Psoas muscle (tissue), 8 donors: ENCODE data around the gene WDR81. TPM values are rescaled to one million over a fixed set of nuclear protein-coding genes. Genes with fewer than 3 reads are reported as not detected.

Experiments
- ATAC-seq, 4 donors: fragments of 200-7000 bp; cut with Tn5 transposase; one replicate each; pipeline ENCODE4 v1.9.1; 2020; ENCODE audit warnings: moderate library complexity in 3 of 4, mild to moderate bottlenecking in 2 of 4
- DNase-seq, 2 donors: peaks; one replicate each; pipeline ENCODE4 v3.0.0-alpha.2; 2020
- H3K27ac ChIP-seq: fragments of 200-600 bp; one replicate; pipeline ENCODE4 v1.8.0; 2022
- H3K27me3 ChIP-seq, 3 donors: fragments of 200-600 bp in 1 of 3; one replicate each; pipeline versions ENCODE4 v1.6.1 to v1.8.0; 2013 to 2022; ENCODE audit warnings: low read length in 2 of 3, mild to moderate bottlenecking in 2 of 3, moderate library complexity in 1 of 3; ENCODE audit not compliant: insufficient read depth in 3 of 3
- H3K36me3 ChIP-seq, 2 donors: fragments of 200-600 bp in 1 of 2; one replicate each; pipeline versions ENCODE4 v1.6.1 to v1.8.0; 2013 to 2022; ENCODE audit warnings: low read depth in 1 of 2, mild to moderate bottlenecking in 1 of 2, moderate library complexity in 1 of 2; ENCODE audit not compliant: insufficient read depth in 1 of 2
- H3K4me1 ChIP-seq: fragments of 200-600 bp; one replicate; pipeline ENCODE4 v1.8.0; 2022
- H3K4me3 ChIP-seq: fragments of 200-600 bp; one replicate; pipeline ENCODE4 v1.8.0; 2022; ENCODE audit warnings: mild to moderate bottlenecking
- H3K9me3 ChIP-seq: fragments of 200-600 bp; one replicate; pipeline ENCODE4 v1.8.0; 2022
- WGBS, 3 donors: extraction: QIAGEN DNeasy Blood & Tissue Kit; methylation state at CpG; one replicate each; pipeline versions ENCODE4 v1.1.6 to v1.1.7; 2013; 5-methylcytosine and 5-hydroxymethylcytosine counted together
- intact Hi-C, 2 donors: fragments of 100-400 bp; cut with DNase I; formaldehyde crosslinking; loops; one replicate each; pipeline versions ENCODE4 v1.11.0 to v1.14.2; 2022
- polyA plus RNA-seq, 3 donors: library from polyadenylated mRNA; stranded (reverse); fragments of 200-250 nt; gene quantifications; one replicate each; pipeline ENCODE4 v1.2.3, GENCODE V29; 2013
- total RNA-seq, 4 donors: library from RNA; stranded (reverse); fragmentation: NEBNext Ultra II Directional in 2 of 4; extraction: Animal tissue kit (Norgen Biotek cat#: 25700) in 2 of 4; gene quantifications; one replicate each; pipeline versions ENCODE4 v1.2.1 to v1.2.4, GENCODE V29; 2021 to 2023
- TF ChIP-seq, protein P1 (sequence below): fragments of 200-600 bp; IDR thresholded peaks from one replicate; pipeline ENCODE4 v1.8.0; 2022; ENCODE audit warnings: antibody characterized with exemption
- donor health status: healthy with polysubstance abuse.
- donor health status: DM: no; HTN: no; CAD: no; lungs with moderate emphysema.
- donor health status: Bipolar disorder and iron deficiency.
- donor health status: healthy.
- donor health status: DM: yes; HTN: yes; CAD: no.
- donor health status: DM: no; HTN: no; CAD: no.
- donor health status: DM: no; HTN: no; CAD: no.
- donor health status: DM: yes; HTN: yes; CAD: no.

The WDR81 gene
- total and polyA plus RNA-seq, 7 donors = 15.1 to 27.9 (median 18.5) TPM

DNA sequence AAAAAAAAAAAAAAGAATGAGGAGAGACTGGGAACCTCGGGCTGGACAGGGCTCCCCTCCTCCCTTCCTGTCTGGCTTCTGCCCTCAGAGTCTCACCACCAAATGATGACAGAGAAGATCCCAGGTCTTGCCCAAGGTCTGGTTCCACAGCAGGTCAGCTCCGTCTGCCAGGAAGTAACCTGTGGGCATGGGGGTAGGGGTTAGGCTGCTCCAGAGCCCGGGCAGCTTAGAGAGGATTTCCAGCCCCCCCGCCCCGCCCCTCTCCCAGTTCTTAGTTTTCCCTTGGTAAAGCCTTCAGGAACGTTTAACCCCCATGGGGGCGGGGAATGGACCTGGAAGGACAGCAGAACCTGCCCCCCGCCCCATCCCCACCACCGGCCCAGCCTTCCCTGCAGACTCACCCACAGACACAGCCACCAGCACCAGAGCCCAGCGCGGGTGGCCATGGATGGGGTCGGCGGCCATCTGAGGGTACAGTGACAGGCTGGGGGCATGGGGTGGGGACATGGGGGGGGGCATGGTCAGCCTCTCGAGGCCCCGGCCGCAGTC, 15.0 kb upstream of the WDR81 start:
- ATAC-seq = peak in 3 of 4 donors; percentile 32 to 36 (median 35)
- WGBS, 3 donors = 25 to 32% (median 29%) methylated on average over 9 to 16 of the region's 16 CpGs
- peak overlapping the region; percentile 97 for H3K4me3 ChIP-seq
- H3K27me3 ChIP-seq = no peaks in the 10 kb centered on the region
- H3K4me1 ChIP-seq = peaks cover 37% of the 10 kb centered on the region
- peaks cover 3 to 35% of the 10 kb centered on the region in 2 donors for H3K36me3 ChIP-seq
- no peaks in the 10 kb centered on the region for H3K9me3 ChIP-seq
- H3K27ac ChIP-seq = peak overlapping the region; percentile 71
- peak; percentile 48 to 54 for DNase-seq
- TF ChIP-seq, protein P1, sequence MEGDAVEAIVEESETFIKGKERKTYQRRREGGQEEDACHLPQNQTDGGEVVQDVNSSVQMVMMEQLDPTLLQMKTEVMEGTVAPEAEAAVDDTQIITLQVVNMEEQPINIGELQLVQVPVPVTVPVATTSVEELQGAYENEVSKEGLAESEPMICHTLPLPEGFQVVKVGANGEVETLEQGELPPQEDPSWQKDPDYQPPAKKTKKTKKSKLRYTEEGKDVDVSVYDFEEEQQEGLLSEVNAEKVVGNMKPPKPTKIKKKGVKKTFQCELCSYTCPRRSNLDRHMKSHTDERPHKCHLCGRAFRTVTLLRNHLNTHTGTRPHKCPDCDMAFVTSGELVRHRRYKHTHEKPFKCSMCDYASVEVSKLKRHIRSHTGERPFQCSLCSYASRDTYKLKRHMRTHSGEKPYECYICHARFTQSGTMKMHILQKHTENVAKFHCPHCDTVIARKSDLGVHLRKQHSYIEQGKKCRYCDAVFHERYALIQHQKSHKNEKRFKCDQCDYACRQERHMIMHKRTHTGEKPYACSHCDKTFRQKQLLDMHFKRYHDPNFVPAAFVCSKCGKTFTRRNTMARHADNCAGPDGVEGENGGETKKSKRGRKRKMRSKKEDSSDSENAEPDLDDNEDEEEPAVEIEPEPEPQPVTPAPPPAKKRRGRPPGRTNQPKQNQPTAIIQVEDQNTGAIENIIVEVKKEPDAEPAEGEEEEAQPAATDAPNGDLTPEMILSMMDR = no peak
- intact Hi-C loops = no loop called here

DNA sequence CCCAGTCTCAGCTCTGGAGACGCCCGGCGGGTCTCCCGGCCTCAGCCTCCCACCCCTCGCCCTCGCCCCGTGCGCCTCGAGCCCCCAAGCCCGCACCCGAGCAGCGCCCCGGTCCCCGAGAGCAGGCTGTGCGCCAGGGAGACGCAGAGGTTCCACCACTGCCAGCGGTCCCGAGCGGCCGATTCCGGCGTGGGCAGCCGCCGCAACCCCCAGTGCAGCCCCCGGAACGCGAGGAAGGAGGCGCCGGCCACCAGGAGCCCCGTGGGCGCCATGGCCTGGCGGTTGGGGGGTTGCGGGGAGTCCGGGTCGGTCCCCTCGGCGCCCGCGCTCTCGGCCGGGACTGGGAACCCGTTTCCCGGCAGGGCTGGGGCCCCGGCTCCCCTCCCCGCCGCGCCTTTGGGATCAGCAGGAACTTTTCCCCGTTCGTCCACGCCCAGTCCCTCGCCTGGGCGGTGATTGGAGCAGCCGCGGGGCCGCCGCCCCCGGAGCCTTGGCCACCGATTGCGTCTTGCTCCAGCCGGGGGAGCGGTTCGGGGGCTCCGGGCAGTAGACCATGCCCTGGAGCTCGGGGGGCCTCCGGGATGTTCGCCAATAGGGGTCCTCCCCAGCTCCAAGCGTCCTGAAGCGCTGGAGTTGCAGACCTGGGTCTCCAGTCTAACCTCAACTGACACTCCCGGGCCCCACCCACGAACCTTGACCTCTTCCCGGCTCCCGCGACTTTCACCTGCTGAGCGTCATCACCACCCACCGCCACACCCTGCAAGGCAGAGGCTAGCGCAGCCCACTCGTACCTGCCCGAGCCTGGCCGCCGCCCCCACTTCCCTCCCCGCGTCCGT, 14.3 kb upstream of the WDR81 start, which contains the start of gene TLCD2:
TLCD2 (minus strand) TSS at position 407 of the 836 bp plus-strand sequence; CDS start at position 272, 135 bp downstream.
- ATAC-seq (peak; percentile 26 to 47 (median 34)), DNase-seq (peak; percentile 83 to 85)
- Histone ChIP-seq H3K4me3 (peak within 1 kb of the TSS; percentile 97), H3K4me1 (peaks cover 37% of the 10 kb centered on the region), H3K9me3 (no peaks in the 10 kb centered on the region), H3K27ac (peak within 1 kb of the TSS; percentile 71), H3K36me3 (peaks cover 3 to 35% of the 10 kb centered on the region in 2 donors), H3K27me3 (no peaks in the 10 kb centered on the region)
- 3% methylated on average over 48 to 83 of the region's 83 CpGs for WGBS, 3 donors
- intact Hi-C loops = loop anchor here (1.0 to 5.0 kb wide), 2 partner anchors 33 to 41 kb away; no protein-coding TSS in a partner anchor
- TF ChIP-seq, protein P1 = no peak

DNA sequence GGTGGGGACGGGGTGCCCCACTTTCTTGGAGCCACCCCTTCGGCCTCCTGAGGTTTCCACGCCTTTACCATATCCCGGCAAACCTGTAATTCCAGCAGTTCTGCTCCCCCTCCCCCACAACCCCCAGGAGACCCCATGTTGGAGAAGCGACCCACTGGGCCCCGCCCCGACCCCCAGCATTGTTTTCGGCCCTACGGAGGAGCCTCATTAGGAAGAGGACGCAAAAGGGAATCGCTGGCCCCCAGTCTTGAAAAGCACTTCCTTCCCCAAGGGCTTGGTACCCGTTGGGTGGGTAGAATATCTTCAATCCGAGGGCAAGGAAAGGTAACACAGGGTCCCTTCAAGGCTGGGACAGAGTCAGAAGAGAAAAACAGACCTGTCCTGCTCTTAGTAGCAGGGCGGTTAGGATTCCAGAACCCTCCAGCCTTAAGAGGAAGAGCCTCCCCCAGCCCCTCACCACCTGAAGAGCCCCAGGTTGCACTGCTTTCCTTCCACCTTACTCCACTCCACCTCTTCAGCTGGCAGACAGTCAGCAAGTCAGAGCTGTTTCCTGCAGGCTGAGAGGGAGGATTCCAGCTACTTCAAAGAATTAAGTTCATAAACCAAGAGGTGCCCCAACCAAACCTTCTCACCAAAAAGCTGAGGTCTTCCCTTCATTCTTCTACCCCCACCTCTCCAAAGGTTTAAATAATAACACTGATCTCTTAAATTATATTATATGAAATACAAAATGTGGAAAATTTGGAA, 13.5 kb upstream of the WDR81 start:
- 19 to 34% (median 22%) methylated on average over 13 to 14 of the region's 14 CpGs for WGBS, 3 donors

DNA sequence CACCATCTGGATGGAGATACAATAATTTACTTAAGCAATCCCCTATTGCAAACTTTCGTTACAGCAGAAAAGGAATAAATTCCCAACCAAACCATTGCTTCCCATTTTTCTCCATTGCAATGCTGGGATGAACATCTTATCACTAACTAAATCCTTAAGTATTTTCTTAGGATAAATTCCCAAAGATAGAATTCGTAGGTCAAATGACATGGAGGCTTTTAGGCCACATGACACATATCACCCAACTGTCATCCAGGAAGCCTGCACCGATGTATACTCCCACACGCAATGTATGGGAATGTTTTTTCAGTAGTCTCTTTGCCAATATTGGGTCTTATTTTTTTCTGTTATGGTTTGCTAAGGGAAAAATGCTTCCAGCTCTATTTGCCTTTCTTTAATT, 12.7 kb upstream of the WDR81 start:
- TF ChIP-seq, protein P1 = no peak
- Histone ChIP-seq H3K36me3 (peaks cover 3 to 35% of the 10 kb centered on the region in 2 donors), H3K4me3 (peak overlapping the region; percentile 97), H3K9me3 (no peaks in the 10 kb centered on the region), H3K27me3 (no peaks in the 10 kb centered on the region), H3K4me1 (peaks cover 37% of the 10 kb centered on the region), H3K27ac (peak overlapping the region; percentile 44)
- intact Hi-C loops = loop anchor here in 1 of 2 donors (5.0 kb wide), 1 partner anchor 35 kb away; no protein-coding TSS in a partner anchor
- no peak for DNase-seq
- no peak for ATAC-seq
- WGBS, 3 donors = 46 to 65% (median 49%) methylated on average over 4 of the region's 4 CpGs

More for the DNA sequence above, 13.5 kb upstream of the WDR81 start:
- Histone ChIP-seq H3K36me3 (peaks cover 3 to 35% of the 10 kb centered on the region in 2 donors), H3K9me3 (no peaks in the 10 kb centered on the region), H3K4me1 (peaks cover 37% of the 10 kb centered on the region), H3K4me3 (peak overlapping the region; percentile 97), H3K27me3 (no peaks in the 10 kb centered on the region), H3K27ac (peak overlapping the region; percentile 71)
- ATAC-seq (no peak), DNase-seq (no peak)
- TF ChIP-seq, protein P1 = no peak
- intact Hi-C loops = loop anchor here (1.0 to 5.0 kb wide), 2 partner anchors 34 to 42 kb away; no protein-coding TSS in a partner anchor
